ENCODE results near the gene IL25. TPM values are rescaled to one million over a fixed set of nuclear protein-coding genes. Genes with fewer than 3 reads are reported as not detected.
A peak's percentile ranks its signal among the peaks of the same experiment; 100 is the strongest.

The IL25 gene
- total and polyA plus RNA-seq, 2 of the 13 experiments (the other 11 are each of a cell fraction or from before 2014, with no cell fraction given), result not detected

GRCh38 chr14:23377573-23378563, 5.3 kb downstream of the IL25 start:
- intact Hi-C loops (cut with micrococcal nuclease; ENCODE audit: unreplicated experiment), result no loop called here
- TF ChIP-seq MED13 (CRISPR knock-in tag; IDR thresholded peaks at IDR 0.05) (no peak), KLF13 (CRISPR knock-in tag; IDR thresholded peaks at IDR 0.05) (0 out of 2 replicates have a peak, but pooled peaks have one; percentile 13), ARID4A (CRISPR knock-in tag; IDR thresholded peaks at IDR 0.05; ENCODE audit: borderline replicate concordance) (0 out of 2 replicates have a peak, but pooled peaks have one; percentile 15)
- no peak overlapping the region for H2AFZ ChIP-seq (ENCODE audit: low read length)

More at GRCh38 chr14:23377573-23378563, 5.3 kb downstream of the IL25 start:
- ATAC-seq, result peak; percentile 2; the same call in 1 of the 3 replicates
- Histone ChIP-seq H3K79me2 (ENCODE audit: insufficient read depth, low read length) (no peaks in the 10 kb centered on the region), H3K9me3 (ENCODE audit: low read length) (no peaks in the 10 kb centered on the region), H4K20me1 (ENCODE audit: insufficient read depth, low read length) (no peaks in the 10 kb centered on the region), H3K36me3 (replicated peaks in 1 of 2; ENCODE audit: control insufficient read depth in 1 of 2, insufficient read depth in 2 of 2, low read length in 2 of 2) (no peaks in the 10 kb centered on the region), H3K4me1 (ENCODE audit: insufficient read depth, low read length) (no peaks in the 10 kb centered on the region), H3K9ac (ENCODE audit: insufficient read depth, low read depth, low read length) (no peak overlapping the region), H3K4me3 (replicated peaks in 1 of 3; ENCODE audit: insufficient read depth in 1 of 3, low read depth in 2 of 3, low read length in 3 of 3) (no peak overlapping the region), H3K4me2 (ENCODE audit: low read depth, low read length) (no peak overlapping the region), H3K27me3 (ENCODE audit: control insufficient read depth in 1 of 2, insufficient read depth in 2 of 2, low read length in 2 of 2) (peaks cover 26 to 88% of the 10 kb centered on the region in 2 experiments), H3K27ac (ENCODE audit: extremely low read length, insufficient read depth, low read length) (no peak overlapping the region)
- ChIA-PET CTCF (ENCODE audit: low intra/inter-chr PET ratio, low total read pairs) (interaction anchor here (5.1 to 5.9 kb wide), 2 partner anchors 50 to 112 kb away, joined by 96 to 111 read pairs; no protein-coding TSS in a partner anchor), POLR2A (interaction anchor here (1.2 kb wide), 2 partner anchors 51 to 56 kb away, joined by 3 to 4 read pairs; no protein-coding TSS in a partner anchor)
- in situ Hi-C loops (cut with HindIII; ENCODE audit: extremely low pct_ligation_motif_present, low pct_unique_long_range_greater_than_20kb), result loop anchor here (5.0 kb wide), 2 partner anchors 51 to 116 kb away; no protein-coding TSS in a partner anchor
- DNase-seq (ENCODE audit: low spot score), result no peak
- WGBS (ENCODE audit: low lambda C conversion rate), result 14% methylated on average over 14 of the region's 14 CpGs
- FAIRE-seq, result no peak
- no TSS peak for BruUV-seq (replicated peaks)

Data from HepG2 (cell line).